HG02970 (cell line): ENCODE measurements around the gene GJA4.
"Not testable (repeated sequence)": the region's sequence is repeated elsewhere in the genome, so short reads cannot be mapped to it uniquely, and the experiment has no call there.

Experiments used
- ATAC-seq: cut with Tn5 transposase; IDR thresholded peaks from one replicate; pipeline ENCODE4 v1.9.1; 2021; ENCODE audit warnings: mild to moderate bottlenecking, moderate library complexity, moderate number of reproducible peaks; ENCODE audit not compliant: unreplicated experiment, low FRiP score

The GJA4 gene

GRCh38 chr1:34786521-34787325 is 6.1 kb upstream of the GJA4 start:
- ATAC-seq = no peak

GRCh38 chr1:34787461-34788420 is 5.1 kb upstream of the GJA4 start:
- ATAC-seq = no peak

GRCh38 chr1:34790985-34791384 is 1.8 kb upstream of the GJA4 start:
- no peak for ATAC-seq

GRCh38 chr1:34792424-34792823 is 375 bp upstream of the GJA4 start:
- ATAC-seq = no peak

- ATAC-seq = no peak
Measured at GRCh38 chr1:34794001-34794789, 1.4 kb downstream of the GJA4 start.

- no peak for ATAC-seq
Measured at GRCh38 chr1:34794790-34795180, 2.0 kb downstream of the GJA4 start.

- ATAC-seq = no peak
Measured at GRCh38 chr1:34795916-34796315, 3.1 kb downstream of the GJA4 start.

- ATAC-seq = no peak
Measured at GRCh38 chr1:34796990-34797389, 4.2 kb downstream of the GJA4 start.

- no peak for ATAC-seq
Measured at GRCh38 chr1:34800214-34800613, 7.4 kb downstream of the GJA4 start.

GRCh38 chr1:34803770-34804169 is 11.0 kb downstream of the GJA4 start:
- no peak for ATAC-seq

- ATAC-seq = no peak
Measured at GRCh38 chr1:34806396-34806795, 13.6 kb downstream of the GJA4 start.

GRCh38 chr1:34808051-34808810 is 15.4 kb downstream of the GJA4 start:
- no peak for ATAC-seq

GRCh38 chr1:34810781-34811180 is 18.0 kb downstream of the GJA4 start:
- ATAC-seq = not testable (repeated sequence)

GRCh38 chr1:34816332-34816731 is 23.5 kb downstream of the GJA4 start:
- no peak for ATAC-seq

GRCh38 chr1:34816778-34817177 is 24.0 kb downstream of the GJA4 start:
- no peak for ATAC-seq

GRCh38 chr1:34818862-34819261 is 26.1 kb downstream of the GJA4 start:
- ATAC-seq = not testable (repeated sequence)

GRCh38 chr1:34822202-34822601 is 29.4 kb downstream of the GJA4 start:
- ATAC-seq = no peak

GRCh38 chr1:34824817-34825454 is 32.1 kb downstream of the GJA4 start:
- ATAC-seq = no peak

- no peak for ATAC-seq
Measured at GRCh38 chr1:34825455-34826091, 32.8 kb downstream of the GJA4 start.
